Measurements from ENCODE around the gene CCDC141. TPM values are rescaled to one million over a fixed set of nuclear protein-coding genes. Genes with fewer than 3 reads are reported as not detected.

Gene CCDC141
- total and polyA plus RNA-seq, 2 experiments from 2014 or later: 3.0 to 7.2 TPM

DNA sequence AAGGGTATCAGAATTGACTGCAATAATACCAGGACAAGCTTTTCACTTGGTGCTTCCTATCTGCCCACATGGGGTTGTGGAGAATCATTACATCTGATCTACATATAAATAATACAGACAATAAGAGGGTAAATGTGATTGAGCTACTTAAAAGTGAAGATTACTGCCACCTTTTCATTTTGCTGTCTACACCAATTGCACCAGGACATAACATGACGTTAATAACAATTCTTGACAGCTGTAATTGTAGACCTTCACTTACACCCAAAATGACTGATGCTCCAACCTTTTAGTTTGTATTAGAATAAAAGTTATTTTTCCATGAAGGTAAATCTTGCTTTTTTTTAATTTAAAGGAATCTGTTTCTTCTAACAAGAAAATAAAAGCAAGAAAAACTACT, 206.2 kb downstream of the CCDC141 start:
- no peak for DNase-seq (ENCODE audit: low spot score)
- H3K9me3 ChIP-seq (ENCODE audit: low read depth): no peaks in the 10 kb centered on the region
- no peak for TF ChIP-seq EZH2 (IDR thresholded peaks at IDR 0.05; ENCODE audit: borderline replicate concordance)
- TF ChIP-seq, protein P1, sequence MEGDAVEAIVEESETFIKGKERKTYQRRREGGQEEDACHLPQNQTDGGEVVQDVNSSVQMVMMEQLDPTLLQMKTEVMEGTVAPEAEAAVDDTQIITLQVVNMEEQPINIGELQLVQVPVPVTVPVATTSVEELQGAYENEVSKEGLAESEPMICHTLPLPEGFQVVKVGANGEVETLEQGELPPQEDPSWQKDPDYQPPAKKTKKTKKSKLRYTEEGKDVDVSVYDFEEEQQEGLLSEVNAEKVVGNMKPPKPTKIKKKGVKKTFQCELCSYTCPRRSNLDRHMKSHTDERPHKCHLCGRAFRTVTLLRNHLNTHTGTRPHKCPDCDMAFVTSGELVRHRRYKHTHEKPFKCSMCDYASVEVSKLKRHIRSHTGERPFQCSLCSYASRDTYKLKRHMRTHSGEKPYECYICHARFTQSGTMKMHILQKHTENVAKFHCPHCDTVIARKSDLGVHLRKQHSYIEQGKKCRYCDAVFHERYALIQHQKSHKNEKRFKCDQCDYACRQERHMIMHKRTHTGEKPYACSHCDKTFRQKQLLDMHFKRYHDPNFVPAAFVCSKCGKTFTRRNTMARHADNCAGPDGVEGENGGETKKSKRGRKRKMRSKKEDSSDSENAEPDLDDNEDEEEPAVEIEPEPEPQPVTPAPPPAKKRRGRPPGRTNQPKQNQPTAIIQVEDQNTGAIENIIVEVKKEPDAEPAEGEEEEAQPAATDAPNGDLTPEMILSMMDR (IDR thresholded peaks at IDR 0.05; ENCODE audit: poor library complexity): no peak
- TF ChIP-seq EZH2phosphoT487 (IDR thresholded peaks at IDR 0.05; ENCODE audit: low read depth, severe bottlenecking, unreplicated experiment): no peak
- no peaks in the 10 kb centered on the region for H4K20me1 ChIP-seq (ENCODE audit: insufficient read depth, poor library complexity, severe bottlenecking)
- no peak overlapping the region for H2AFZ ChIP-seq
- H3K27ac ChIP-seq: no peak overlapping the region
- no peaks in the 10 kb centered on the region for H3K27me3 ChIP-seq
- no peaks in the 10 kb centered on the region for H3K9me2 ChIP-seq (replicated peaks; ENCODE audit: insufficient read depth)
- no peaks in the 10 kb centered on the region for H3K4me1 ChIP-seq (ENCODE audit: insufficient read depth)
- WGBS (ENCODE audit: low lambda C conversion rate, missing lambda C conversion rate): 92% methylated on average over 1 of the region's 1 CpG
- H3K4me2 ChIP-seq: no peak overlapping the region
- H3K4me3 ChIP-seq: no peak overlapping the region
- H3K79me2 ChIP-seq: no peaks in the 10 kb centered on the region
- no peaks in the 10 kb centered on the region for H3K36me3 ChIP-seq (replicated peaks; ENCODE audit: insufficient read depth, low read depth)

DNA sequence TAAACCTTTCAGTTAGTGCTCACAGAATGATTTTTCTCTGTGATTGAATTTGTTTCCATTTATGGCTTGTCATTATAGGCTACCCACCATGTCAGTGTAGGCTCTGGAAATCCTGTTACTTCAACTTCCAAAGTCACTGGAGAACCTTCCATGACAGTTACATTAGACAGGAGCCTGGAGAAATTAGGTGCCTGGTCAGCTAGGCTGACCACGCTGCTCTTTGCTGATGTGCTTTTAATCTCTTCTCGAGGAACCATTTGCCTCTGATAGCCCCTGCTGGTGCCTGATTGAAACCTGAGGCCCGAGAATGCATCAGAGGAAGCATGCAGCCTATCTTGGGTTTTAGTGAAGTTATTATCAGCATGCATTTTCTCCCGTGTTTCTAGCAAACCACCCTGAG, 213.1 kb downstream of the CCDC141 start:
- H3K4me1 ChIP-seq (ENCODE audit: insufficient read depth): no peaks in the 10 kb centered on the region
- H3K4me2 ChIP-seq: no peak overlapping the region
- H3K4me3 ChIP-seq: no peak overlapping the region
- TF ChIP-seq EZH2phosphoT487 (IDR thresholded peaks at IDR 0.05; ENCODE audit: low read depth, severe bottlenecking, unreplicated experiment) (no peak), EZH2 (IDR thresholded peaks at IDR 0.05; ENCODE audit: borderline replicate concordance) (no peak)
- TF ChIP-seq, protein P1 (IDR thresholded peaks at IDR 0.05; ENCODE audit: poor library complexity): no peak
- no peaks in the 10 kb centered on the region for H3K79me2 ChIP-seq
- no peak for DNase-seq (ENCODE audit: low spot score)
- H2AFZ ChIP-seq: no peak overlapping the region
- H4K20me1 ChIP-seq (ENCODE audit: insufficient read depth, poor library complexity, severe bottlenecking): no peaks in the 10 kb centered on the region
- WGBS (ENCODE audit: low lambda C conversion rate, missing lambda C conversion rate): 25% methylated on average over 4 of the region's 4 CpGs
- H3K27me3 ChIP-seq: no peaks in the 10 kb centered on the region
- no peaks in the 10 kb centered on the region for H3K36me3 ChIP-seq (replicated peaks; ENCODE audit: insufficient read depth, low read depth)
- H3K27ac ChIP-seq: no peak overlapping the region
- no peaks in the 10 kb centered on the region for H3K9me3 ChIP-seq (ENCODE audit: low read depth)
- H3K9me2 ChIP-seq (replicated peaks; ENCODE audit: insufficient read depth): no peaks in the 10 kb centered on the region

DNA sequence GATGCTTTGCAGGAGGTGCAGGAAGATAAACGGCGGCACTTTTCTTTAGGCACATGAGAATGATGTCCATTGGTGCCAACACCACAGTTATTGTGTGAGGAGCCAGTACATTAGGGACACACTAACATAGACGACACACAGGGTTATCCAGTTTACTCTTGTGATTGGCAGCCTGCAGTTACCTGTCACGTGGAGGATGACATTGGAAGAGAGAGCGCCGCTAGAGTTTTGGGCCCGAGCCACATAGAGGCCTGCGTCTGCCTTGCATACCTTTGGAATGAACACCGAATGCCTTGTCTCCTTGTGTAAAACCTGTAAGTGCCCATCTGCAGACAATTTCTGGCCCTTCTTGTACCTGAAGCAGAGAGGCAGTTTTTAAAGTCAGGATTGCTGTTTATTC, 215.9 kb downstream of the CCDC141 start:
- Histone ChIP-seq H3K79me2 (no peaks in the 10 kb centered on the region), H3K9me2 (replicated peaks; ENCODE audit: insufficient read depth) (no peaks in the 10 kb centered on the region), H3K27ac (no peak overlapping the region), H3K9me3 (ENCODE audit: low read depth) (no peaks in the 10 kb centered on the region), H3K4me3 (no peak overlapping the region), H2AFZ (no peak overlapping the region), H4K20me1 (ENCODE audit: insufficient read depth, poor library complexity, severe bottlenecking) (no peaks in the 10 kb centered on the region), H3K36me3 (replicated peaks; ENCODE audit: insufficient read depth, low read depth) (no peaks in the 10 kb centered on the region), H3K4me1 (ENCODE audit: insufficient read depth) (no peaks in the 10 kb centered on the region), H3K4me2 (no peak overlapping the region), H3K27me3 (no peaks in the 10 kb centered on the region)
- WGBS (ENCODE audit: low lambda C conversion rate, missing lambda C conversion rate): 85% methylated on average over 9 of the region's 9 CpGs
- TF ChIP-seq, protein P1 (IDR thresholded peaks at IDR 0.05; ENCODE audit: poor library complexity): no peak
- TF ChIP-seq EZH2 (IDR thresholded peaks at IDR 0.05; ENCODE audit: borderline replicate concordance) (no peak), EZH2phosphoT487 (IDR thresholded peaks at IDR 0.05; ENCODE audit: low read depth, severe bottlenecking, unreplicated experiment) (no peak)
- no peak for DNase-seq (ENCODE audit: low spot score)

DNA sequence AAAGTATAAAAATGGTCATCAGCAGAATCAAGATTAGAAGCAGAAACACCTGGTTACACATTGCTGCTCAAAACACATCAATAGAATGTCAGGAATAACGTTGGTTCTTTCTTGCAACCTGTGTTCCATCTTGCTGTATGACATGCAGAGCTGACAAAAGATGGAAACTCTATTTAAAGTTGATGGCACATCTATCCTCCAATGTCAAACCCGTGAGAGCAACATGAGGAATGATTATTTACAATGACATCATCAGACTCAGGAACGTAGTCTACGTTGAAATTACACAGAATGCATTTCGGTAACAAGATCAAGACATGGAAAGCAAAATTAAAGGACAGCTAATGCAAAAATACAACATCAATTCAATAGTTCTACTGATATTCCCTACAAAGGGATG, 216.6 kb downstream of the CCDC141 start:
- Histone ChIP-seq H2AFZ (no peak overlapping the region), H3K4me1 (ENCODE audit: insufficient read depth) (no peaks in the 10 kb centered on the region), H3K27ac (no peak overlapping the region), H3K27me3 (no peaks in the 10 kb centered on the region), H4K20me1 (ENCODE audit: insufficient read depth, poor library complexity, severe bottlenecking) (no peaks in the 10 kb centered on the region), H3K4me2 (no peak overlapping the region), H3K79me2 (no peaks in the 10 kb centered on the region), H3K36me3 (replicated peaks; ENCODE audit: insufficient read depth, low read depth) (no peaks in the 10 kb centered on the region), H3K9me3 (ENCODE audit: low read depth) (no peaks in the 10 kb centered on the region), H3K4me3 (no peak overlapping the region), H3K9me2 (replicated peaks; ENCODE audit: insufficient read depth) (no peaks in the 10 kb centered on the region)
- TF ChIP-seq EZH2 (IDR thresholded peaks at IDR 0.05; ENCODE audit: borderline replicate concordance) (no peak), EZH2phosphoT487 (IDR thresholded peaks at IDR 0.05; ENCODE audit: low read depth, severe bottlenecking, unreplicated experiment) (no peak)
- TF ChIP-seq, protein P1 (IDR thresholded peaks at IDR 0.05; ENCODE audit: poor library complexity): no peak
- WGBS (ENCODE audit: low lambda C conversion rate, missing lambda C conversion rate): 92% methylated on average over 5 of the region's 5 CpGs
- no peak for DNase-seq (ENCODE audit: low spot score)

All from hepatocyte (in vitro differentiated cells).